ENCODE results near the gene TDRD12.

The TDRD12 gene, protein sequence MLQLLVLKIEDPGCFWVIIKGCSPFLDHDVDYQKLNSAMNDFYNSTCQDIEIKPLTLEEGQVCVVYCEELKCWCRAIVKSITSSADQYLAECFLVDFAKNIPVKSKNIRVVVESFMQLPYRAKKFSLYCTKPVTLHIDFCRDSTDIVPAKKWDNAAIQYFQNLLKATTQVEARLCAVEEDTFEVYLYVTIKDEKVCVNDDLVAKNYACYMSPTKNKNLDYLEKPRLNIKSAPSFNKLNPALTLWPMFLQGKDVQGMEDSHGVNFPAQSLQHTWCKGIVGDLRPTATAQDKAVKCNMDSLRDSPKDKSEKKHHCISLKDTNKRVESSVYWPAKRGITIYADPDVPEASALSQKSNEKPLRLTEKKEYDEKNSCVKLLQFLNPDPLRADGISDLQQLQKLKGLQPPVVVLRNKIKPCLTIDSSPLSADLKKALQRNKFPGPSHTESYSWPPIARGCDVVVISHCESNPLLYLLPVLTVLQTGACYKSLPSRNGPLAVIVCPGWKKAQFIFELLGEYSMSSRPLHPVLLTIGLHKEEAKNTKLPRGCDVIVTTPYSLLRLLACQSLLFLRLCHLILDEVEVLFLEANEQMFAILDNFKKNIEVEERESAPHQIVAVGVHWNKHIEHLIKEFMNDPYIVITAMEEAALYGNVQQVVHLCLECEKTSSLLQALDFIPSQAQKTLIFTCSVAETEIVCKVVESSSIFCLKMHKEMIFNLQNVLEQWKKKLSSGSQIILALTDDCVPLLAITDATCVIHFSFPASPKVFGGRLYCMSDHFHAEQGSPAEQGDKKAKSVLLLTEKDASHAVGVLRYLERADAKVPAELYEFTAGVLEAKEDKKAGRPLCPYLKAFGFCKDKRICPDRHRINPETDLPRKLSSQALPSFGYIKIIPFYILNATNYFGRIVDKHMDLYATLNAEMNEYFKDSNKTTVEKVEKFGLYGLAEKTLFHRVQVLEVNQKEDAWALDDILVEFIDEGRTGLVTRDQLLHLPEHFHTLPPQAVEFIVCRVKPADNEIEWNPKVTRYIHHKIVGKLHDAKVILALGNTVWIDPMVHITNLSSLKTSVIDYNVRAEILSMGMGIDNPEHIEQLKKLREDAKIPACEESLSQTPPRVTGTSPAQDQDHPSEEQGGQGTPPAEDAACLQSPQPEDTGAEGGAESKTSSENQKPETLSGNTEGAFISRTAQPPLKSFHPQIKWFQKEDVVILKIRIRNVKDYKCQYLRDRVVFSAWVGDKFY (N-terminal part only)

GRCh38 chr19:32719611-32720059 is at the start of gene TDRD12:
Gene TDRD12, plus strand, starts transcription at chr19:32719767. Its CDS starts 306 bp downstream, at chr19:32720073.
- no peak for DNase-seq

GRCh38 chr19:32671883-32672593 is 47.5 kb upstream of the TDRD12 start:
- peak in 2 of 3 donors; percentile 10 to 19 for DNase-seq

DNA sequence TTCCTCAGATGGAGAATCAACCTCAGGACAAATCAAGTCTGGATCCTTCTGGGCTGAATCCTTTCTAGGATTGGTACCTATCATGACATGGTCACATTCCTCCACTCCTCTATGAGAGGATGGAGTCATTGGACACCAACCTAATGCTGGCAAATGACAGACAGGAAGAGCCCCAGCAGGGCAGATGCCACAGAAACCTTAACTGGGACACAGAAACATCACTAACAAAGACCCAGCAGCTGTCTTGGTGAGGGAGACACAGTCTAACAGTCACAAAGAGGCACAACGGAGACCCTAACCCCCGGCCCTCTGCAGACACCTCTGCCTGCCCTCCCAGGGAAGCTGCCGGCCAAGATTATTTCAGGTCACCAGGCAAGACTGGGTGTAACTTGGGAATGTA is 46.7 kb upstream of the TDRD12 start:
- no peak for DNase-seq

GRCh38 chr19:32673573-32673972 is 46.0 kb upstream of the TDRD12 start:
- no peak for DNase-seq

- DNase-seq = peak; percentile 21 to 40 (median 24)
These were observed 45.2 kb upstream of the TDRD12 start for GRCh38 chr19:32674153-32674930.

GRCh38 chr19:32674931-32675719 is 44.4 kb upstream of the TDRD12 start, which contains the start of gene ANKRD27:
Gene ANKRD27, minus strand, starts transcription at chr19:32675180. Its CDS starts 16,165 bp downstream, at chr19:32659015.
- peak; percentile 99 to 100 (median 100) for DNase-seq

DNA sequence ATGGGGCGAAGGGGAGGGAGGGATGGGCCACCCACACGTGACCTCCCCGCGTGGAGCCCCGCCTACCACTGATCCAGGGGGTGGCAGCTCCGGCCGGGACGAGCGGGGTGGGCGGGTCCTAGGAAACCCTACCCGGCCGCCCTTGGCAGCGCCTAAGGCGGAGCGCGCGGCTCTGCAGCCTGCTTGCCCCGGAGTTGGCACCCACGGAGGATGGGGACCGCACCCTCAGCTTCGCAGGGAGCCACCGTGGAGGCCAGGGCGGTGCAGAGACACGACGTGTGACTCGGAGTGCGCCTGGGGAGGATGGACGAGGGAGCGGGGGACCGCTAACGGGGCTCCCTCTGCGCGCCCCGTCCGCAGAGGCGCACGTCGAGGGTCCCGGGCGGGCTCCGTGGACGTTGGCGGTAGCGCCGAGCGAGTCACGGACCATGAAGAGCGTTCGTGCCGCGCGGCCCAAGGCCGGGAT is 43.8 kb upstream of the TDRD12 start, which contains the start of gene RGS9BP:
Gene RGS9BP, plus strand, starts transcription at position 129 of the 466 bp plus-strand sequence. CDS start 416 bp downstream, outside the sequence.
- DNase-seq = peak; percentile 80 to 93 (median 89)

GRCh38 chr19:32676186-32676894 is 43.2 kb upstream of the TDRD12 start:
- DNase-seq = no peak

GRCh38 chr19:32676895-32677359 is 42.6 kb upstream of the TDRD12 start:
- no peak for DNase-seq

DNA sequence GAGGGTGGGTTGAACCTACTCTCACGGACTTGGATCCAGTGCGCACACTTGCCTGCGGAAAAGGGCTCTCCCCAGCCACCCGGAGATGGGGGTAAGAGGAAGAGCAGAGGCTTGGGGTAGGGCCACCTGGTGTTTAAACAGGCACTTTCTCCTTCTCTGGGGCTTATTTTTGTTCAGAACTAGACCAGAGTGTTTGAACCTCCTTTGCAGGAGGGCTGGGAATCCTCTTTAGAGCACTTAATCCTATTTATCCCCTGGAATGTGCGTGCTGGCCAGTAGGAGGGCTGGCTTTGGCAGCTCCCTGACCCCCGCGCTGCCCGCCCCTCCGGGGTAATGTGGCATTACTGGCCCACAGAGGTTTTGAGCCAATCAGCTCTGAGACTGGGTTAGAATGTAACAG is 41.9 kb upstream of the TDRD12 start:
- no peak for DNase-seq

DNA sequence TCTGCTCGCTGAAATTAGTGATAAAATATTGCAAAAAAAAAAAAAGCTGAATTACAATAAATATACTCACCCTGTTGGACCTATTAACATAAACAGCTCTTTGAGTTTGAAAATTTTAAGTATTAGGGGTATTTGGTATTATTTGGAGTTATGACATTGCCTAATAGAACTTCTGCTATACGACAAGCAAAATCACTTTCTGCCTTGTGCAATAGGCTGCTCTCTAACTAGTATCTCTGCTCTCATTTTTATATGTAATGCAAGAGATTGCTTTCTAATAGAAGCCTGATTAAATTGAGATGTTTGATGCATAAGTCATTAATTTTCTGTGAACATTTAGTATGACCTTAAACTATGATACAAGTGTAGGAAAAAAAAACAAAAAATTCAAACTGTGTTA is 38.6 kb upstream of the TDRD12 start:
- DNase-seq = peak in 1 of 3 donors; percentile 10

GRCh38 chr19:32682317-32682716 is 37.2 kb upstream of the TDRD12 start:
- no peak for DNase-seq

DNA sequence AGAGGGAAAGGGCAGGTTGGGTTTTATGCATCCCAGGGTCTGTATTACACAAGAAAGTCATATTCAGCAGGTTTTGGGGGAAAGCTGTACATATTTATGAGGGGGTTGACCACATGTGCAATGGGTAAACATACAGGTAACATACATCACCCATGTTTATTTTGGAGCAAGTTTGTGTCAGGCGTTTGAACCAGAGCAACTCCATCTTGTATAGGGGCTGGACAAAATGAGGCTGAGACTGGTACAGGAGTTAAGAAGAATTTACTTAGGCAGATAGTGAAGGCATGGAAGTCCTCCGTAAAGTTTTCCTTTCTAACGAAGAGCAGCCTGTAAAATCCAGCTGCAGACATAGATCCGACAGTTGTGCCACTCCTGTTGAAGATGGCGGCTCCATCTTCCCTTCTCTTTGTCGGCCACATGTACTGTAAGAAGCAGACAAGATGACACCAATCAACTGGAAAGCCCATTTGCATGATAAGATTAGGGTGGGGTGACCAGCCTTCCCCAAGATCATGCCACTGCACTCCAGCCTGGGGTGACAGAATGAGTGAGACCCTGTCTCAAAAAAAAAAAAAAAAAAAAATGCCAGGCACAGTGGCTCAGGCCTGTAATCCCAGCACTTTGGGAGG is 32.6 kb upstream of the TDRD12 start:
- DNase-seq = no peak

DNA sequence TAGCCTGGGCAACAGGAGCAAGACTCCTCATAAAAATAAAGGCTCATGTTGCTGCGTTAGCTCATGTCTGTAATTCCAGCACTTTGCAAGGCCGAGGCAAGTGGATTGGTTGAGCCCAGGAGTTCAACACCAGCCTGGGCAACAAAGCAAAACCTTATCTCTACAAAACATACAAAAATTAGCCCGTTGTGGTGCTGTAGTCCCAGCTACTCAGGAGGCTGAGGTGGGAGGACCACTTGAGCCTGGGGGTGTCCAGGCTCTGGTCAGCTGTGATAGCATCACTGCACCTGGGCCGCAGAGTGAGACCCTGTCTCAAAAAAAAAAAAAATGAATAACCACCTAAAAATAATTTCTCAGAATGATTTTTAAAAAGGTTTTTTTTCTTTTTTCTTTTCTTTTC is 31.9 kb upstream of the TDRD12 start:
- no peak for DNase-seq

- DNase-seq = peak in 2 of 3 donors; percentile 49 to 55
These were observed 31.3 kb upstream of the TDRD12 start for GRCh38 chr19:32688311-32688710.

DNA sequence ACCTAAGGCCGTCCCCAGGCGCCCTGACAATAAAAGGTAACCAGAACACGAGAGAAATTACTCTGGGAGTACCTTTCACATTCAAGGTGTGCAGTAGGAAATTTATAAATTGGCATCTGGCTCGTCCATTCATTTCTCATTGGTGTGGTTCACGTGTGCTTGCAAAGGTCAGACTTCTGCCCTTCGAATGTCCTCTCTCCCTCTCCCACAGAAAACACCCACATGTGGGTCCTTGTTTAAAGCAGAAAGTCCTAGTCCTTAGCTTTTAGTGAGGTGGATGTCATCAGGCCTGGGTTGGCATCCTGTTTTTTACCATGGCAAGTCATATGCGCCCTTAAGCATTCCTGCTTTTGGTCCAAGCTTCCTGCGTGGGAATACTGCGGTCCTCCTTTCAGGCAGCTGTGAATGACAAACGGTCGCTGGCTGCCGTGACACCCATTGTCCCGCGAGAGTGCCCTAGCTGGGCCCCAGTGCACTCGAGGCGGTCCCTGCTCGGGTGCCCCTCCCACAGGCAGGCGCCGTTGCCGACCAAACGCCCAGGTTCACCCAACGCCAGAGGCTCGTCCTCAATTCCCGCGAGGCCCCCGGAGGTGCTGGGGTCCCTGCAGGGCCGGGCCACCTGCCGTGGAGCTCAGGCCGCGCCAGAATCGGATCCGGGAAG is 28.1 kb upstream of the TDRD12 start, which contains the start of gene NUDT19:
Gene NUDT19, plus strand, starts transcription at position 531 of the 661 bp plus-strand sequence. CDS start 140 bp downstream, outside the sequence.
- DNase-seq = peak; percentile 78 to 90 (median 87)

GRCh38 chr19:32691952-32692726 is 27.4 kb upstream of the TDRD12 start:
- DNase-seq = peak; percentile 86 to 92 (median 88)

All from suppressor macrophage treated with lipopolysaccharide for 1 hour (primary cell).